ENCODE results near the gene SLC27A6. TPM values are rescaled to one million over a fixed set of nuclear protein-coding genes. Genes with fewer than 3 reads are reported as not detected.
A peak's percentile ranks its signal among the peaks of the same experiment; 100 is the strongest.
"Not testable (repeated sequence)": the region's sequence is repeated elsewhere in the genome, so short reads cannot be mapped to it uniquely, and the experiment has no call there.

The SLC27A6 gene
- total and polyA plus RNA-seq, 5 experiments from 2014 or later: not detected

DNA sequence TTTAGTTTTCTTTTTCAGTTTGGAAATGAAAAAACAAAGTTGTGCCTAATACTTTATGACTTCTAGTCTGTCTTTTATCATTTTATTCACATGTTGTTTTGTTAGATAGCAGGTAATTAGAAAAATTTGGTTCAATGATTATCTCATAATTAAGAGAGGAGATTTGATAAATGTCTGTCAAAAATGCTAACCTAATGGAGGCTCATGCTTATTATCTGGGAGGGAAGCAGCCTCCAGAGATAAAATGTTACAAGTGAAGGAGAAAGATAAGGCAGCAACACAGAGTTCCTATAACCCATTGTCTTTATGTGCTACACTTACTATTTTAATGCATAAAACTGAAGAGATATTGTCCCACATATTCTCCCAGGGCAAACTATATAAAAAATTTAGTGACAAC is 53.5 kb downstream of the SLC27A6 start:
- H3K4me3 Mint-ChIP-seq: no peak overlapping the region
- no peaks in the 10 kb centered on the region for H3K36me3 Mint-ChIP-seq
- DNase-seq: no peak
- no peaks in the 10 kb centered on the region for H3K9me3 Mint-ChIP-seq
- H3K27me3 Mint-ChIP-seq: peaks cover 4 to 28% (median 6%) of the 10 kb centered on the region in 5 donors
- no peaks in the 10 kb centered on the region for H3K4me1 Mint-ChIP-seq
- ATAC-seq: no peak
- H3K27ac Mint-ChIP-seq: no peak overlapping the region
- POLR2A ChIA-PET: no interaction called here

DNA sequence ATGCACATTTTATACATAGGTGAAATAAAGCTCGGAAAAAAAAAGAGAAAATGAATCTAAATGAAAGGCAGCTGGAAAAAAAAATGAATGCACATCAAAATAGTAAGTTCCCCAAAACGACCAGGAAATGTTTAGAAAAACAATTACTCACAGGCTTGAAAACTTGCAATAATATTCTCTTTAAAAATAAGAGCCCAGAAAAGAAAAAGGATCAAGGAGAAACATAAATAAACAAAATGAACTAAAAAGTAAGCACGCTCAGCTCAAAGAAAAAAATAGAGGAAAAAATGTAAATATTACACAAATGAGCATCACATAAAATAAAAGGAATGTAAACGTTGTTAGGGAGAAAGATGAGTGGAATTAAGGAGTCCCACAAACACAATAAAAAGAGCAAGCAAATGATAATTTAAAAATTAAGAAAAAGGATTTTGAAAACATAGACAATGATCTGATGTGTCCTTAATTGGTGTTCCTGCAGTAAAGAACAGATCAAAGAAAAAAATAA is 54.2 kb downstream of the SLC27A6 start:
- no peak for ATAC-seq
- DNase-seq: no peak
- Mint-ChIP-seq H3K9me3 (no peaks in the 10 kb centered on the region), H3K4me3 (no peak overlapping the region), H3K27me3 (peaks cover 4 to 28% (median 6%) of the 10 kb centered on the region in 5 donors), H3K27ac (peak overlapping the region in 1 of 10 donors; percentile 24), H3K36me3 (no peaks in the 10 kb centered on the region), H3K4me1 (no peaks in the 10 kb centered on the region)
- POLR2A ChIA-PET: no interaction called here

DNA sequence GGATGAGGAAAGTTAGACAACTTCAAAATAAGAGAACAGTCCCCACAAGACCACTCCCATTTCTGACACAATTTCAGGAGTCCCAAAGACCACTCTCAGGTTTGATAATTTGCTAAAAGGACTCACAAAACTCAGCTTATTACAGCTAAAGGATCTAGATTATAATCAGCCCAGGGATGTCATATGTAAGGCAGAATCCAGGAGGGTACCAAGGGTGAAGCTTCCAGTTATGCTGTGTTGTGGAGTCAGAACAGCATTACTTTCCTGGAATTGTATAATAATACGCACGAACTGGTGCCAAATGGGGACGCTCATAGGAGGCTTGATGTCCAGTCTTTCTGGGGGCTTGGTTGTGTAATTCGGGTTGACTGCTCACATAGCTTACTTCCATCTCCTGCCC is 55.4 kb downstream of the SLC27A6 start:
- DNase-seq (no peak), ATAC-seq (no peak)
- no peak overlapping the region for H3K27ac Mint-ChIP-seq
- no peak overlapping the region for H3K4me3 Mint-ChIP-seq
- no peaks in the 10 kb centered on the region for H3K9me3 Mint-ChIP-seq
- peaks cover 4 to 24% (median 9%) of the 10 kb centered on the region in 5 donors for H3K27me3 Mint-ChIP-seq
- H3K4me1 Mint-ChIP-seq: no peaks in the 10 kb centered on the region
- H3K36me3 Mint-ChIP-seq: no peaks in the 10 kb centered on the region
- POLR2A ChIA-PET: no interaction called here

DNA sequence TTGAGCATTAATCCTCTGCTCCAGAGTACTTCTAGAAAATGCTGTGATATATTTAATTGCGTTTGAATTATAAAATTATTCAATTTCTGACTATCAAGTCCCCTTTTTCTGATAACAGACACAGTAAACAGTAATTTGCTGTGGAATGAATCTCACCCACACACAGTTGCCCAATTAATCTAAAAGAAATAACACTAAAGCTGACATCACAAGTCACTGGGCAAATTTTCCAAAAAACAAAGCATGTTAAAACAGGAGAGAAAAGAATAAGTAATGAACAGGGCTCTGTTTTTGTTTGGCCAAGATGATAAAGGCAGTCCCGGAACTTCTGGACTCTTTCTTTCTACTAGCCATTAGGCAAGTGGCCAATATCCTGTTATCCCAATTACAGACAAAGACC is 56.5 kb downstream of the SLC27A6 start:
- POLR2A ChIA-PET: no interaction called here
- ATAC-seq: no peak
- DNase-seq: no peak
- no peak overlapping the region for H3K4me3 Mint-ChIP-seq
- H3K4me1 Mint-ChIP-seq: no peaks in the 10 kb centered on the region
- no peaks in the 10 kb centered on the region for H3K36me3 Mint-ChIP-seq
- no peak overlapping the region for H3K27ac Mint-ChIP-seq
- H3K27me3 Mint-ChIP-seq: peaks cover 3 to 18% (median 9%) of the 10 kb centered on the region in 5 donors
- no peaks in the 10 kb centered on the region for H3K9me3 Mint-ChIP-seq

DNA sequence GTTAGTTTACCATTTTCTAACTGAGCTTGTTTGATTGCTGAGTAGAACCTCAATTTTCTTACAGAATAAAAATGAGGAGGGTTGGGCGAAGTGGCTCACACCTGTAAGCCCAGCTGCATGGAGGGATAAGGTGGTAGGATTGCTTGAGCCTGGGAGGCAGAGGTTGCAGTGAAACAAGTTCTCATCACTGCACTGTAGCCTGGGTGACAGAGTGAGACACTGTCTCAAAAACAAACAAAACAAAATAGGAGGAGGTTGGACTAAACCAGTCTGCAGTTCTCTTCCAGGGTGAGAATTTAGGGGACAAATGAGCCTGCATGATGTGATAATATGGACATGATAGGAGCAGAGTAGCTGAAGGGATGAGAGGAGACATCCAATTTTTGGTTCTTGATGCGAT is 57.3 kb downstream of the SLC27A6 start:
- Mint-ChIP-seq H3K27me3 (peaks cover 3 to 14% (median 9%) of the 10 kb centered on the region in 5 donors), H3K4me3 (no peak overlapping the region), H3K27ac (no peak overlapping the region), H3K36me3 (no peaks in the 10 kb centered on the region), H3K9me3 (no peaks in the 10 kb centered on the region), H3K4me1 (no peaks in the 10 kb centered on the region)
- DNase-seq: no peak
- ATAC-seq: no peak
- POLR2A ChIA-PET: no interaction called here

DNA sequence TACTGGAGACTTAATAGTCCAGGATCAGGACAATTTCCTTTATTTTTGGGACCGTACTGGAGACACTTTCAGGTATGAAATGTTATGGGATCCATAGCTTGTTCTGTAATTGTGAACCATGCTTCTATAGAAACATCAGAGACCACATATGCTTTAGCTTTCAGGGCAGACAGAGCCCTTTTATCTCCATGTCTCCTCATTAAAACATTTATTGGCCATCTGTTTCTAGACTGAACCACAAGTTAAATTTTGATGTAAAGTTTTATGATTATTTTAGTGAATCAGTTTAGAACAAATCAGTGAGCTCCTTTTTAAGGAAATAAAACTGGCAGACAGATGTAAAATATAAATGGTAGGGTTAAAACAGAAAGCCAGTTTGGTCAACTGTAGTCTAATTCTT is 62.0 kb downstream of the SLC27A6 start:
- no peaks in the 10 kb centered on the region for H3K9me3 Mint-ChIP-seq
- H3K27me3 Mint-ChIP-seq: peaks cover 0 to 9% (median 3%) of the 10 kb centered on the region in 5 donors
- H3K36me3 Mint-ChIP-seq: no peaks in the 10 kb centered on the region
- DNase-seq: no peak
- POLR2A ChIA-PET: no interaction called here
- no peaks in the 10 kb centered on the region for H3K4me1 Mint-ChIP-seq
- H3K4me3 Mint-ChIP-seq: no peak overlapping the region
- ATAC-seq: no peak
- H3K27ac Mint-ChIP-seq: no peak overlapping the region

DNA sequence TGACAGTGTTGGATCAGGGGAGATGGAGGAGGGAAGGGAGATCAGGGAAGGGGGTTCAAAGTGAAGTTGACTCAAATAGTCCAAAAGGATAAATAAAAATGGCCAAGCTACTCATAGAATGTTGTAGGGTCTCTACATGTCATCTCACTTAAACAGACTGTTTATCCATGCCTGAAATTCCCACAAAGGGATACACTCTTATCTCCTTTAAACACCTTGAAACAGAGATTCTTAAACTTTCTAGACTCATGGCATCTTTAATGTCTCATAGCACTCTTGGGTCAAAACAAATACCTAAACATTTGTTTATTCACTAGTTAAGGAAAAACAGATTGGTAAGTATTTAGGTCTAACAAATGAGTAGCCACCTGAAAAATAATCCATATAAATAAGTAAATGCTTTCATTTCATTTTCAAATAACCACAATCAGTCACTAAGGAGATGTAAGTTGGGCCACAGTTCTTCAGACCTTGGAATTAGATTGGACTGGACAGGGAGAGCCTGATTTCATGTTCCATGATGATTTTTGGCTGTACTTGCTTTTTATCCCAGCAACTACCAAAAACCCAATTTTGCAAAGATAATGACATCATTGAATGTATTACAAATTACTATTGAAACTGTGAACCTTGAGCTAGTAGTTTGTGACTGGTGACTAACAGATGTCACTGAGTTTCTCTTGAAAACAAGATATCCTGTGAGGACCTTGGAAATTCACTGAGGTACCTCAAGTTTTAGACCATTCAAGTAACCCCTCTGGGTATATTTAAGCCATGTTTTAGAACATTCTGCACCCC is 66.8 kb downstream of the SLC27A6 start:
- POLR2A ChIA-PET: no interaction called here
- Mint-ChIP-seq H3K27ac (no peak overlapping the region), H3K36me3 (no peaks in the 10 kb centered on the region), H3K4me3 (no peak overlapping the region), H3K9me3 (peaks cover 0 to 4% (median 0%) of the 10 kb centered on the region in 9 donors), H3K4me1 (no peaks in the 10 kb centered on the region), H3K27me3 (peaks cover 0 to 24% (median 14%) of the 10 kb centered on the region in 5 donors)
- no peak for DNase-seq
- ATAC-seq: no peak

DNA sequence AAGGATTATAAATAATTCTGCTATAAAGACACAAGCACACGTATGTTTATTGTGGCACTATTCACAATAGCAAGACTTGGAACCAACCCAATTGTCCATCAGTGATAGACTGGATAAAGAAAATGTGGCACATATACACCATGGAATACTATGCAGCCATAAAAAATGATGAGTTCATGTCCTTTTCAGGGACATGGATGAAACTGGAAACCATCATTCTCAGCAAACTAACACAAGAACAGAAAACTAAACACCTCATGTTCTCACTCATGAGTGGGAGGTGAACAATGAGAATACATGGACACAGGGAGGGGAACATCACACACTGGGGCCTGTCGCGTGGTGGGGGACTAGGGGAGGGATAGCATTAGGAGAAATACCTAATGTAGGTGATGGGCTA is 71.0 kb downstream of the SLC27A6 start:
- H3K36me3 Mint-ChIP-seq, H3K4me3 Mint-ChIP-seq, DNase-seq, H3K27ac Mint-ChIP-seq, ATAC-seq, H3K4me1 Mint-ChIP-seq, POLR2A ChIA-PET: not testable (repeated sequence)
- H3K9me3 Mint-ChIP-seq: peaks cover 0 to 14% (median 0%) of the 10 kb centered on the region in 9 donors
- H3K27me3 Mint-ChIP-seq: peaks cover 4 to 24% (median 14%) of the 10 kb centered on the region in 5 donors

DNA sequence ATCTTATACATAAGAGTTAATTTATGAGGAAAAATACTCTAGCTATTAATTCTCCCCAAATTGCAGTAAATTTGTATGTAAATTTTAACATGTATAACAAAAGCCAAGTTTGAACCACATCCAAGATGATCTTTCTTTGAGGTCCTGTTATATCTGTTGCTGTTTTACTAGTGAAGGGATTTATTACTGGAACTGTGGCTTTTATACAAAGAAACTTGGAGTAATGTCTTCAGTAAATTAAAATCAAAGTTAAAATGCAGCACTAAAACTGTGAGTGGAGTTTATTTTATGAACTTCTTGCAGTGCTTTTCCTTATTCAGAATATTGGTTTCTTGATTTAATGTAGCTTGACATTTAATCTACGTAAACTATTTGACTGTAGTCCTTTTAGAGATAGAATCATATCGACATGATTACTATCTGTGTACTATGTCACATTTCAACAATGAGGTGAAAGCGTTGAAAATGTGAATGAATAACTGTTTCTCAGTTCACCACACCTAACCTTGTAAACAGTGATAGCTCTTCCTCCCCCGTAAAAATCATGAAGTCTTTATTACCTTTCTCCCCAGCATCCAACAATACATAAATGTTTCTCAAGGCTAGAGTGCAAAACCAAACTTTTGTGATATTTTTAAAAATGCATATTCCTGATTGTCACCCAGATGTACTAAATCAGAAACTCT is 76.1 kb downstream of the SLC27A6 start:
- H3K36me3 Mint-ChIP-seq: peaks cover 0 to 13% (median 3%) of the 10 kb centered on the region in 3 donors
- no peaks in the 10 kb centered on the region for H3K4me1 Mint-ChIP-seq
- DNase-seq (no peak), ATAC-seq (no peak)
- H3K4me3 Mint-ChIP-seq: no peak overlapping the region
- POLR2A ChIA-PET: no interaction called here
- H3K9me3 Mint-ChIP-seq: peaks cover 2 to 37% (median 18%) of the 10 kb centered on the region in 9 donors
- peaks cover 0 to 8% (median 4%) of the 10 kb centered on the region in 5 donors for H3K27me3 Mint-ChIP-seq
- H3K27ac Mint-ChIP-seq: no peak overlapping the region

DNA sequence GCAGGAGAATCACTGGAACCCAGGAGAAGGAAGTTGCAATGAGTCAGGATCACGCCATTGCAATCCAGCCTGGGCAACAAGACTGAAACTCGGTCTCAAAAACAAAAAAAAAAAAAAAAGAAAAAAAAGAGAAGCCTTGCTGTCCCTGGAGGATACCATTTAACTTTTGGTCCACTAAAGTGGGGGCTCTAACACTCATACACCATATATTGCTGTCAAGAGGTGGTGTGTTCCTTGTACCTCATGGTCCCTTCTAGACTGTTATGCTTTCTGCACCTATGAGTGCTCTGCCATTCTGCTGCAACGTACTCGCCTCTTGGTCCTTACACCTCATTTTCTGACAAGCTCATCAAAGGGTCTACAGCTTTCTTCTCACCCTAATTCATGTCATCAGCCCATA is 77.0 kb downstream of the SLC27A6 start:
- POLR2A ChIA-PET: no interaction called here
- DNase-seq (no peak), ATAC-seq (no peak)
- no peak overlapping the region for H3K4me3 Mint-ChIP-seq
- H3K27ac Mint-ChIP-seq: no peak overlapping the region
- H3K9me3 Mint-ChIP-seq: peaks cover 3 to 37% (median 18%) of the 10 kb centered on the region in 9 donors
- peaks cover 0 to 13% (median 3%) of the 10 kb centered on the region in 3 donors for H3K36me3 Mint-ChIP-seq
- H3K27me3 Mint-ChIP-seq: peaks cover 0 to 6% (median 4%) of the 10 kb centered on the region in 5 donors
- H3K4me1 Mint-ChIP-seq: no peaks in the 10 kb centered on the region

DNA sequence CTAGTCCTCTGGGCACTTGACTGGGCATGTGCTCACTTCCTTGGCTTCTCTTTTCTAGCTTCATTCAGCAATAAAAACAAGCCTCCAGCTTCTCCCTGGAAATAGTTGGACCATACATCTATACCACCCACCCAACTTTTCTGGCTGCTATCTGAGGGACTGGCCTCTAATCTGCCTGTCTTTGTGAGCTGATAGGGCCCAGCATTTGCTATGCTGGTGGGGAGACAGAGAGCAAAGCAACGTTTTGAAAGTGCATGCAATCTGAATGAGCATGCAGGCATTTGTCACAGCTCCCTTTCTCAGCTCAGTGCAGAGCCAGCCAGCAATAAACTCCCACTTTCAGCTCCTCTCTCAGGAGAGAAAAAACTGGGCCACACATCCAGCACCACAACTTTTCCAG is 78.6 kb downstream of the SLC27A6 start:
- H3K36me3 Mint-ChIP-seq: peaks cover 0 to 13% (median 3%) of the 10 kb centered on the region in 3 donors
- no peak overlapping the region for H3K27ac Mint-ChIP-seq
- peaks cover 3 to 33% (median 18%) of the 10 kb centered on the region in 9 donors for H3K9me3 Mint-ChIP-seq
- no peak overlapping the region for H3K4me3 Mint-ChIP-seq
- H3K27me3 Mint-ChIP-seq: peaks cover 0 to 6% (median 4%) of the 10 kb centered on the region in 5 donors
- no peak for DNase-seq
- POLR2A ChIA-PET: no interaction called here
- ATAC-seq: no peak
- no peaks in the 10 kb centered on the region for H3K4me1 Mint-ChIP-seq

DNA sequence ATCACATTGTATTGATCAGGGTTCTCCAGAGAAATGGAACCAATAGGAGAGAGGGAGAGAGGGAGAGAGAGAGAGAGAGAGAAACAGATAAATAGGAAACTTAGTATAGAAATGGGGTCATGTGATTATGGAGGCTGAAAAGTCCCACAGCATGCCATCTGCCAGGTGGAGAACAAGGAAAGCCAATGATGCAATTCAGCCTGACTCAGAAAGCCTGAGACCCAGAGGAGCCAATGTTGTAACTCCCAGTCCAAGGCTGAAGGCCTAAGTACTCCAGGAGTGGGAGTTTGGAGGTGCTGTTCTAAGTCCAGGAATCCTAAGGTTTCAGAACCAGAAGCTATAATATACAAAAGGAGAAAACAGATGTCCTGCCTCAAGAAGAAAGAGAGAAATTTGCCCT is 80.9 kb downstream of the SLC27A6 start:
- H3K27me3 Mint-ChIP-seq: peaks cover 0 to 11% (median 5%) of the 10 kb centered on the region in 5 donors
- no peak for ATAC-seq
- no peak for DNase-seq
- peaks cover 3 to 33% (median 18%) of the 10 kb centered on the region in 9 donors for H3K9me3 Mint-ChIP-seq
- no peak overlapping the region for H3K4me3 Mint-ChIP-seq
- peaks cover 0 to 13% (median 3%) of the 10 kb centered on the region in 3 donors for H3K36me3 Mint-ChIP-seq
- no peaks in the 10 kb centered on the region for H3K4me1 Mint-ChIP-seq
- POLR2A ChIA-PET: no interaction called here
- H3K27ac Mint-ChIP-seq: no peak overlapping the region

DNA sequence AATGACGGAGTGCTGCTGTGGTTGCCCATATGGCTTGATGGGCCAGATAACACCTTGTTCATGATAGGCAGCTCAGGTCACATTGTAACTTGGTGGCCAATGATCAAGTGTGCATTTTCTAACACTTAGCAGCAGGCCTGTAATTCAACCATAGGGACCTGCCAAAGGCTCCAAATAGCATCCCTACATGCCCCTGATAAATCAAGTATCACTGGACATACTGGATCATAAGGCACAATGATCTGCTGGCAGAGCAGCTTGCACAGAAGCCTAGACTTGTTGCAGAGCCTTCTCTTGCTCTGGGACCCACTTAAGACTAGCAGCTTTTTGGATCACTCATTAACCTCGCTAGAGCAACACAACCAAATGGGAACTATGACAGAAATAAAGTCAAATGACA is 83.2 kb downstream of the SLC27A6 start:
- Mint-ChIP-seq H3K36me3 (peaks cover 0 to 13% (median 3%) of the 10 kb centered on the region in 3 donors), H3K4me3 (no peak overlapping the region), H3K27me3 (peaks cover 0 to 16% (median 3%) of the 10 kb centered on the region in 5 donors), H3K4me1 (no peaks in the 10 kb centered on the region), H3K27ac (no peak overlapping the region), H3K9me3 (peaks cover 2 to 27% (median 14%) of the 10 kb centered on the region in 9 donors)
- no peak for DNase-seq
- no peak for ATAC-seq
- POLR2A ChIA-PET: no interaction called here
